EL (cell line): ENCODE data around the gene MARK3.

Experiments used
- DNase-seq: peaks from one replicate; pipeline ENCODE4 v3.0.0-alpha.2; 2016

MARK3 gene

DNA sequence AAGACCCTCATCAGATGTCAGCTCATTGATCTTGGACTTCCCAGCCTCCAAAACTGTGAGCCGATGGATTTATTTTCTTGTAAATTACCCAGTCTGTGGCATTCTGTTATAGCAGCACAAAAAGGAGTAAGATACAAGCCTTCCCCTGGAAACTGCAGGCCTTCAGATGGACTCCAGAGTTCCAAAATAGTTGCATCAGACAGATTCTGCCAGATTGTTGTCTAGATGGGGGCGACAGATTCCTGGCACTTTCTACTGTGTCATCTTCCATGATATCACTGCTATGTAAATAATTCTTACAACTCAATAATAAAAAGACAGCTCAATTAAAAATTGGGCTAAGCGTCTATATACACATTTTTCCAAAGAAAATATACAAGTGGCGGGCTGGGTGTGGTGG, 17.2 kb upstream of the MARK3 start:
- DNase-seq, result peak; percentile 28

DNA sequence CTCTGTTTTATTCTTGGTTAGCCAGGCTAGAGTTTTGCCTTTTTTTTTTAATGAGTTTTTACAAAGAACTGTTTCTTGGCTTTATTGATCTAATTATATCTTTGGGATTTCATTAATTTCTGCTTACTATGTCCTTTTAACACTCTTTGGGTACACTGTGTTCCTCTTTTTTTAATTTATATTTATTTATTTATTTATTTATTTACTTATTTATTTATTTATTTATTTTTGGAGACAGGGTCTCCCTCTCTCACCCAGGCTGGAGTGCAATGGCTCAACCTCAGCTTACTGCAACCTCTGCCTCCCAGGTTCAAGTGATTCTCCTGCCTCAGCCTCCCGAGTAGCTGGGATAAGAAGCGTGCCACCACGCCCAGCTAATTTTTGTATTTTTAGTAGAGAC, 15.1 kb upstream of the MARK3 start:
- no peak for DNase-seq

DNA sequence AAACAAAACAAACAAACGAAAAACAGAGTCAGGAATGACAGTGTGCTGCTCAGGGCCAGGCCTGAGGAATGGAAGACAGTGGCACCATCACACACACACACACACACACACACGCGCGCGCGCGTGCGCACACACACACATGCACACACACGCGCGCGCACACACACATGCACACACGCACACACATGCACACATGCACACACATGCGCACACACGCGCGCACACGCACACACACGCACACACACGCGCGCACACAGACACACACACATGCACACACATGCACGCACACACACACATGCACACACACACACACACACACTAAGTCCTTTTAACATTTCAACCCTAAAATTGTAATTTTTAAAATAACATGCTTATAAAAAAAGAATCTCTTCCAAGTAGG, 13.2 kb upstream of the MARK3 start:
- no peak for DNase-seq

DNA sequence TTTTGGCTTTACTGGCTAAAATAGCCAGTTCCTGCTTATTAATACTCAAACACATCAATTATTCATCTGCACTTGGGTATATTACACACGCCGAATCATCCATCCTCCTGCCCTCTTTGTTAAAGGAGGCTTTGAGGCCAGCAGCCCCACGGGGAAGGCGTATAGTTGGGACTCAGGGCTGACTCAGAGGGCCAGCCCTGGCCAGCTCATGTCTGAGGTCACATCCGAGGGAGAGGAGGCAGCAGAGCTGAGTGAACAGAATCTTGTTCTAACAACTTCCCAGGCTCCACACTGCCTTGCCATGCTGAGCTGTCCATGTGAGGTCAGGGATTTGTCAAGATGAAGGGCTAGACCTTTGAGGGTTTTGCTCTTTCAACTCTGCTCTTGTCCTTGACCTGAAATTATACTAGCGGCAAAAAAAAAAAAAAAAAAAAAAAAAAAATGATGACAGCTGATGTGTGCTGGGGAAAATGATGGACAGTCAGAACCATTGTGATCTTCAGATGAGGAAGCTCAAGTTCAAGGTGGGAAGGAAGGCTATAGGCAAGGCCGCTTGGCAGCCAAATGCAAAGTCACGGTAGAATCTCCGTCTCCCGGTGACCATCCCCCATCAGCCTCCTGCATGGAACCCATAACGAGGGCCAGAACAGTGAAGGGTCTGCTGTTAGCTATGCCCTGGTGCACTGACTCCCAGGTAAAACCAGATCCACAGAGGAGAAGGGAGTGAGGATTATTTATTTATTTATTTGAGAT, 12.5 kb upstream of the MARK3 start:
- peak; percentile 96 for DNase-seq

DNA sequence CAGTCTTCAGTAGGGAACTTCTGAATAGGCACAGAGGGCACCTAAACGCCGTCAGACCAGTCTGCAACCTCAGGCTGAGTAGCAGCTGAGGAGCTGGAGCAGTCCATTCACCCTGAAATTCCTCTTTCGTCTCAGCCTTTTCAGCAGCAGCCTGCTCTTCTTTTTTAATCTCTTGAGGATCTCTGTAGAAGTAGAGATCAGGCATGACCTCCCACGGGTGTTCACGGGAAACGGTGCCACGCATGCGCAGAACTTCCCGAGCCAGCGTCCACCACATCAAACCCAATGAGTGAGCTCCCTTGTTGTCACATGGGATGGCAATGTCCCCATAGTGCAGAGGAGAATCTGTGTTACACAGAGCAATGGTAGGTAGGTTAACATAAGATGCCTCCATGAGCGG, 11.1 kb upstream of the MARK3 start:
- DNase-seq, result no peak

DNA sequence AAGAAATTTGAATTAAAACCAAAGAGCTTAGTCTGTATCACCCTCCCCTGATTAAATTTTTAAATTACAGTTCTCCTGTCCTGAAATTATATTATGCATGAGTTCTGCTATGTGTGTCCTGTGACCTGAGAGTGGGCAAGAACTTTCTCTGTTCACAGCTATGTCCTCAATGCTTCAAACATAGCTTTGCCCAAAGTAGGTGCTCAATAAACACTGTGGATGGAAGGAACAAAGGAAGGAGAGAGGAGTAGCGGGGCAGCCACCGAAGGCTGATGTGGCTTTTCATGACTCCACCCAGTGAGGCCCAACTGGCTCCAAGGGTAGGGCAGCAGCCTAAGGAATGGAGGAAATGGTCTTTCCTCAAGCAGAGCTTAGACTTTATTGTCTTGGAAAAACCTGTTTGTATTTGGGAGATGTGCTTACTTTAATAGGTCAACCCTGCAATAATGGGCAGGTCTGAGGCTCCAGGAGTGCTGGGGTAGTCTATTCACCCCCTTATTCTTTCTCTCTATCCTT, 7.6 kb upstream of the MARK3 start:
- DNase-seq, result no peak

DNA sequence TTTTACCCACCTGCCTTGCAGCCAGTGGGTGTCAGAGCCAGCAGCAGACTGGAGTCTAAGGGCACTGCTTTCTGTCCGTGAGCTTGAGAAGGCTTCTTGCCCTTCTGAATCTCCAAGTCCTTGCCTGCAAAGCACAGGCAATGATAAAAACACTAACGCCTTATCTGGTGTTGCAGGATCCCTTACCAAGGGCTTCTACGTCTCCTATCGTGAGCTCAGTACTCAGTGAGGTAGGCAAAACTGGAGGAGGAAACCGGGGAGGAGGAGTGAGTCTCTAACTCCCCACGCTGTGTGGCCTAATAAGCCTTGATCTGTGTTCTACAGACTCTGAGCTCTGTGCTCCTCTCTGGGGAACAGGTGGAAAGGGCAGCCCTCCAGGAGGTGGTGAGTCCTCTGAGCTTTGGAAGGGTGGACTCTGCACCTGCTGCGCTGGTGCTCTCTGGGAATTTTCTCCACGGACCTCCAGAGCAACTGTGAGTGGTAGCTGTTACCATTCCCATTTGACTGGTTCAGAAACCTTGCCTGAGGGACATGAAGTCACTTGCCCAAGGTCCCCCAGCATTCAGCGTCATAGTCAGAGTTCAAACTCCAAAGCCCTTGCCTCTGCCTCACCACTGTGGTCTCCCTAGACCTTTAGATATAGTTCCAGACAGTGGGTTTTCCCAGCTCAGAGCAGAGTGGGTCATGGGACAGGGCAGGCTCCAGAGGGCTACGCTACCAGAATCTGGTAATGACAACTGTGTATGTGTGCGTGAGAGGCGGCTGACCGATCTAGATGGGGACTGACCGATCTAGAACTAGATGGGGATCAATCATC, 7.0 kb upstream of the MARK3 start:
- no peak for DNase-seq

DNA sequence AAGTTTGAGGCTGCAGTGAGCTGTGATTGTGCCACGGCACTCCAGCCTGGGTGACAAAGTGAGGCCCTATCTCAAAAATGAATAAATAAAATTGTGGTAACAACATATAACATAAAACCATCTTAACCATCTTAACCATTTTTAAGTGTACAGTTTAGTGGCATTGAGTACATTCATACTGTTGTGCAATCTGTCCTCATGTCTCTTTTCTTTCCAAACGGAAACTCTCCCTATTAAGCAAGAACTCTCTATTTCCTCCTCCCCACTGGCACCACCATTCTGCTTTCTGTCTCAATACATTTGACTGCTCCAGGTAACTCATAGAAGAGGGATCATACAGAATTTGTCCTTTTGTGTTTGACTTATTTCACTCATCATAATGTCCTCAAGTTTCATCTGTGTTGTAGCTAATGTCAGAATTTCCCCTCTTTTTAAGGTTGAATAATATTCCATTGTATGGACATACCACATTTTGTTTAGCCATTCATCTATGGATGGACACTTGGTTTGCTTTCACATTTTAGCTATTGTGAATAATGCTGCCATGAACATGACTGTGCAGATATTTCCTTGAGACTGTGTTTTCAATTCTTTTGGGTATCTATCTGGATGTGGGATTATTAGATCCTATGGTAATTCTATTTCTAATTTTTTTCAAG, 4.4 kb upstream of the MARK3 start:
- no peak for DNase-seq

DNA sequence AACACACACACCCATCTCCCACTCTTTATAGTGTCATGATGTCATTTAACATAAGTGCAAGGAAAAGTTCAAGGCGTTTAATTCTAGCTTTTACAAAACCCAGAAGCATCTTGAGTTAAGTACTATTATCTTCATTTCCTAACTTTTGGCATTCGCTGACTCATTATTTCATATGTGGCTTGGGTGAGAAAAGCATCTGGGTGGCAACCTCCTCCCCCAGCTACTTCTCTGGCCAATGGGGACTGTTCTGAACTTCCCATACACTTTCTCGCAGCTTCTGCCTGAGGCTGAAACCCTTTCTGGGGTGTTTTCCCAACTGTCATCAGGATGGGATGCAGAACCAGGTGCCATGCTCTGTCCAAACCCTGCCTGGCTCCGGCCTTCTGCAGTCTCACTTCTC, 2.8 kb upstream of the MARK3 start:
- DNase-seq, result peak; percentile 82

DNA sequence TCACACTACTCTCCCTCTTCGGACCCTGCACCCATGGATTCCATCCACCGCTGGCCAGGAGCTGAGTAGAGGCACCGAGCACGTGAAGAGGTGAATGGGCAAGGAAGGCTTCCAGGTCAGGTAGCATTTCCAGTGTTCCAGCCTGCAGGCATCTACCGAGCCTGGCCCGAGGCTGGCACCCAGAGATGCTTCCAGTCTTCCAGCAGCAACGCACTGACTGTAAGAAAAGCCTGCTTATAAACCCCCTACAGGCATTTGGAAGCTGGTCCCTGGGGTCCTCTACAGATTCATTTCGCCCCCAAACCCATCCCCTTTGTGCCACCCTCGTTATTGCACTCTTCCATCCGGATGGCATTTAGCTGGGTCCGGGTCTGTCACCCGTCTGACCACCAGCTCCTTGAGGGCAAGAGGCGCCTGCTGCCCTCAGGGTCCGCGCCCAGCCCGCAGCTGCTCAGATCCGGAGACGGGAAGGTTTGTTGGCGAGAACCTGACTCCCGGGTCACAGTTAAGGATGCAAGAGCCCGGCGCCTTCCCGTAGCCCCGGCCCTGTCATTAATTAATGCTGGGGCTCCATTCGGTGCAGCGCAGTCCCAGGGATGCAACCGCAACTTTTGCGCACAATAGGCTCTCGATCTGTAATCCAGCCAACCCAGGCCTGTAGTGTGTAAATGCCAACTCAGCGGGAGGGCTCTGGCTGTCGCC, 614 bp upstream of the MARK3 start:
- no peak for DNase-seq

DNA sequence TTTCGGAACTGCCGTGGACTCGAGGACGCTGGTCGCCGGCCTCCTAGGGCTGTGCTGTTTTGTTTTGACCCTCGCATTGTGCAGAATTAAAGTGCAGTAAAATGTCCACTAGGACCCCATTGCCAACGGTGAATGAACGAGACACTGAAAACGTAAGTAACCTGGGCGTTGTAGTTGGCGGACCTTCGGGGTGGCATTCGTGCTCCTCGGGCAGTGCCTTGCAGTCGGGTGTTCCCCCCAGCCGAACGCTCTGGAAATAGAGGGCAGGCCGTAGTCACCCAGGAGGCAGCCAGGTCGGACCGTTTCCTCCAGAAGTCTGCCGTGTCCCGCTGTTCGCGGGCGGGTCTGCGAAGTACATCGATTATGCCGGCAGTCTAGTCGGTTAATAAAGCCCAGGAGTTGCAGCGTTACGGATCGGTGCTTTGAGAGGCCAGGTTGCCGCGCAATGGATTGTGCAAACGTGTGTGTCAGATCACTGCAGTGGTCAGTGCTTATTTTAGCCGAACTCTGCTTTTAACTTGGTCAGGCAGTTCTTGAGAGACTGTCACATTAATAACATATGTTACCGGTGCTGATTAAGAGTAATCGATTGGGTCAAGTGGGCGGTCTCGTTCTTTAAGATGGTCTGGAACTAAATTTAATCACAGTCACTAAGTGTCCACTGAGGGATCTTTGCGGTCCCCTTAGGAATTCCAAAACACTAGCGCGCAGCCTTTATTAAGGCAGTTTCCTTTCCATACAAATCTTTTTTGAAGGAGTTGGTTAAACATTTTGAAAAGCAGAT, 906 bp downstream of the MARK3 start:
- DNase-seq, result peak; percentile 32

DNA sequence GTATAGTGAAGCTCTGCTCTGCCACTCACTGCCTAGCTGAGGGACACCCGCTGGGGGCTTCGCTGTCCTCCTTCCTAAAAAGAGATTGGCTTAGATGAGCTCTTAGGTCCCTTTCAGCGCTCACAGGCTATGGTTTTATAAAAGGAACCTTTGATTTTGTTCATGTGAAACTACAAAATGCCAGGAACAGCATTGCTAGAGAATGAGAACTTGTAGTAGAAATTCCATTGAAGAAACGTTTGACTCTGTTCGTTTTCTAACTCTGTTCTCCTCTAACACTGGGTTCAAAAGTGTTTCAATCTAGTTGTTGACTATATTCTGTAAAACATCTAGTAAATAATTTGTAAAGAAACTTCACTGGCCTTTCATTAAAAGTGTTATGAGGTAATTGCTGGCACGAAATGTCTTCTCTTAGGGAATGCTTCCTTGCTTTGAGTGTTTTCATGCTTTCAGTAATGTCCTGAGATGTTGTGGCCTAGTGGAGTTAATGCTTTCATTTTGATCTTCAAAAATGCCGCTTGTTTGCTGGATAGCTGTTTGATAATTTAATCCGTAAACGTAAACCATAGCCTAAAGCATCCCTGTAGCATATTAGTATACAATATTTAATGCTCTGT, 1.6 kb downstream of the MARK3 start:
- DNase-seq, result peak; percentile 30

DNA sequence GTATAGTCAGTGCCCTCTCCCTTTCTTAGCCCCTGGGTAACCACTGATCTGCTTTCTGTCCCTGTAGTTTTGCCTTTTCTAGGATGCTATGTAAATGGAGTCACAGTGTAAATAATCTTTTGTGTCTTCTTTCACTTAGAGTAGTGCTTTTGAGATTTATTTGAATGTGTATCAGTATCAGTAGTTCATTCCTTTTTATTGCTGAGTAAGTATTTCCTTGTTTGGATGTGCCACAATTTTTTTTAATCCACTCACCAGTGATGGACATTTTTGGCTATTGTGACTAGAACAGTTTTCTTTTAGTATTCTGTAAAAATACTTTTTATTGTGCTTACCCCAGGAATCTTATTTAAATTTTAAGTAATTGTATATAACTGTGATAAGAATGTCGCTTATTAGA, 3.4 kb downstream of the MARK3 start:
- no peak for DNase-seq

DNA sequence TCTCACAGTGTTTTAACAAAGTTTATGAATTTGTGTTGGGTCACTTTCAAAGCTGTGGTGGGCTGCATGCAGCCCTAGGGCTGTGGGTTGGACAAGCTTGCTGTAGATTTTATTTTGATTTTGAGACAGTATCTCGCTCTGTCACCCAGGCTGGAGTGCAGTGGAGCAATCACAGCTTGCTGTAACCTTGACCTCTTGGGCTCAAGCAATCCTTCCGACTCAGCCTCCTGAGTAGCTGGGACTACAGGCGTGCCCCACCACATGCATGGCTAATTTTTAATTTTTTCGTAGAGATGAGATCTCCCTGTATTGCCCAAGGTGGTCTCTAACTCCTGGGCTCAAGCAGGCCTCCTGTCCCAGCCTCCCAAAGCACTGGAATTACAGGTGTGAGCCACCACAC, 5.4 kb downstream of the MARK3 start:
- no peak for DNase-seq

DNA sequence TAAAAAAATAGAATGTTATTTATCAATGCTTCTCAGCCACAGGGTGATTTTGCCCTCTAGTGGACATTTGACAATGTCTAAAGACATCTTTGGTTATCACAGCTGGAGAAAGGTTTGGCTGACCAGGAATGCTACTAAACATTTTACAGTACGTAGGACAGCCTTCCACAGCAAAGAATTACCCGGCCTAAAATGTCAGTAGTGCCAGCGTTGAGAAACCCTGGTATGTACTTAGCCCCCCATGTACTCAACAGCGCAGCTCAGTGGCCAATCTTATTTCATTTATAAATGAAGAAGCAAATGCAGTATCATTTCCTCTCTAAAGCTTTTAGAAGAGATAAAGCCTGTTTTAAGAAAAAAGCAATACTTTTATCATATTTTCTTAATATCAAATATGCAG, 5.8 kb downstream of the MARK3 start:
- peak; percentile 89 for DNase-seq

DNA sequence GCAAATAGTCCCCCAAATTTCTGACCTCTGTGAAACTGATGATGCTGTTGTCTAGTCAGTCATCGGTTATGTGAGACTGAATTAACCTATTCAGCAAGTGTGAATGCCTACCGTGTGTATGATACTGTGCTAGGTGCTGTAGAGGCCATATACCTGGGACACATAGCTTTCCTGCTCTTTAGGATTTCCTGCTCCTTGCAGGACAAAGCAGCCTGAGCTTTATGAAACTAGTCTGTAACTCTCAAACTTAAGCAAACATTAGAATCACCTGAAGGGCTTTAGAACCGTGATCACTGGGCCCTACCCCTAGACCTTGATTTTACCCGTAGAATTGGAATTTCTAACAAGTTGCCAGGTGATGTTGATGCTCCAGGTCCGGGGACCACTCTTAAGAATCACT, 6.9 kb downstream of the MARK3 start:
- DNase-seq, result no peak

DNA sequence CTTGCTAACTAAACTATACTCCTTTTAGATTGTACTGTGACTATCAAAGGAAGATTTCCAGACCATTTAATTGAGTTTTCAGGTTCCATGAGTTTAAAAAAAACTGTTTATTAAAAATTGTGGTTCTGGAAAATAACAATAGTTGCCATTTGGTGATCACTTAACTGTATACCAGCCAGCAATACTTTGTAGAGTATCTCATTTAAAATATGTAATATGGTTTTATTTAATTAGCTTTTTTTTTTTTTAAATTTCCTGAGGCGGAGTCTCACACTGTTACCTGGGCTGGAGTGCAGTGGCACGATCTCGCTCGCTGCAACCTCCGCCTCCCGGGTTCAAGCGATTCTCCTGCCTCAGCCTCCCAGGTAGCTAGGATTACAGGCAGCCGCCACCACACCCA, 7.4 kb downstream of the MARK3 start:
- no peak for DNase-seq

DNA sequence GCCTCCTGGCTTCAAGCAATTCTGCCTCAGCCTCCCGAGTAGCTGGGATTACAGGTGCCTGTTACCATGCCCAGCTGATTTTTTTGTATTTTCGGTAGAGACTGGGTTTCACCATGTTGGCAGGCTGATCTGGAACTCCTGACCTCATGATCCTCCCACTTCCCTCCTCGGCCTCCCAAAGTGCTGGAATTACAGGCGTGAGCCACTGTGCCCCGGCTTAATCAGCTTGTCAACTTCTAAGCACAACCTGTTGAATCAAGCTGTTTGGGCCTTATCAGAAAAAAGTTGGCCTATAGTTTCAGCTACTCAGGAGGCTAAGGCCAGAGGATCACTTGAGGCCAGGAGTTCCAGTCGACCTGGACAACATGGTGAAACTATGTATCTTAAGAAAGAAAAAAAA, 7.9 kb downstream of the MARK3 start:
- no peak for DNase-seq

DNA sequence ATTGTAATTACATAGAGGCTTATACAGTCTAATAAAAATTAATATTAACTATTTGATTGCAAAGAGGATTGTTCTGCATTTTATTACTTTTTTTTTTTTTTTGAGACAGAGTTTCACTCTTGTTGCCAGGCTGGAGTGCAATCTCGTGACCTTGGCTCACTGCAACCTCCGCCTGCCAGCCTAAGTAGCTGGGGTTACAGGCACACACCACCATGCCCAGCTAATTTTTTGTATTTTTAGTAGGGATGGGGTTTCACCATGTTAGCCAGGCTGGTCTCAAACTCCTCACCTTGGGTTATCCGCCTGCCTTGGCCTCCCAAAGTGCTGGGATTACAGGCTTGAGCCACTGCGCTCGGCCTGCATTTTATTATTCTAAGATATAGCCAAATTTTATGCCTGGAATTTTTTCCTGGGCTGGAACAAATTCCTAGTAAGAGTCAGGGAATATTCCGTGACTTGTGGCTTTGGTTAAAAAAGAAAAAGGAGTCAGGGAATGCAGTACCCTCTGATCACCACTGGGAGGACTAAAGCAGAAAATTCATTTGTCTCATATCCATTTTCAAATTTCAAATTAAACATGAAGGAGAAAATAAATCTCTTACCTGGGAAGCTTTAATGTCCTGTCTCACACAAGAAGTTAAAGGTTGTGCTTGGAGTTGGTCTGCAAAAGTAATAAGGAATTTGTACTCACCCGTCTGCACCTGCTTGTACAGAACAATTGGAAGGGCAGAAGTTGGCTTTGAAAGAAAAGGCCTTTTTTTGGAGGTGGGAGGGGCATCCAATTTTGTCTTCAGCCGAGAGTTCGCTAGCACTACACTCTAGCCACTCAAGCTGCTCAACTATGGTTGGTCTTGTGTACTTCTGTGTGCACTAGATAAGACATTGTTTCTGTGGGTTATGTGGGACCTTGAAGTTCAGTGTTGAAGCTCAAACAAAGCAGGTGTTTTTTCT, 8.7 kb downstream of the MARK3 start:
- DNase-seq, result peak; percentile 65

DNA sequence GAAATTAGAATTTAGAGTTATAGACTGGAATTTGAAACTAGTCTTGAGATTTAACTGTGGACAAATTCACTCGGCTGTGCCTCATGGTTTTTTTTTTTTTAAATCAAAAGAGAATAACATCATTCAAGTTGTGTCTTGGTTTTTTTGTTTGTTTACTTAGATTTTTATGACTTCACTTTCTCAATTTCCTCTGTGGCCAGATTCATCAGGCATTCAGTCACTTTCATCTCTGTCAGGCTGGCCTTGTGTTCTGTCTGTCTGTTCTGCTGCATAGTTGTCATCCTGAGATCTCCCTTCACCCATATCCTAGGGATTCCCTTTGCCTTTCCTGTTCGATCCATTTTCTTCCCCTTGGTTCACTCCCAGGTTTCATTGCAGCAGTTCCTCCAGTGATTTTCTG, 10.0 kb downstream of the MARK3 start:
- peak; percentile 71 for DNase-seq

DNA sequence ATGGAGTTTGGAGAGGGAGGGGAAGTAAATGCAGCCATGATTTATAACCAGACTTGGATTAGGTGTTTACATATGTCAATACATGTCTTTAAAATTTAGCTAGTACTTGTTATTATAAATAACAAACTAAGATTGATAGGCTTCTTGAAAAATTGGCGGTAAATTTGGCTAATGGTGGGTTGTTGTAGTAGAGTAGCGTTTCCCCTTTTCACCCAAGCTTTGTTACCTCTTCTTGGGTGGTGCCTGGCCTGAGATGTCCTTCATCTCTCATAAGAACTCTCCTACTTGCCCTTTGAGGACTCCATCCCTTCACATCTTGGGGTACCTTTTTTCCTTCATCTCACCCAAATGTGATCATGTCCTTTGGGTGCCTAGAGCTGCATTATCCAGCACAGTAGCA, 11.2 kb downstream of the MARK3 start:
- no peak for DNase-seq
